Globus pallidus (tissue), 1 donor: ENCODE results near the gene TTBK2.
"Not testable (repeated sequence)": the region's sequence is repeated elsewhere in the genome, so short reads cannot be mapped to it uniquely, and the experiment has no call there.

Experiments used
- DNase-seq: peaks from one replicate; pipeline ENCODE4 v3.0.0-alpha.2; 2015; ENCODE audit warnings: low spot score

The TTBK2 gene

DNA sequence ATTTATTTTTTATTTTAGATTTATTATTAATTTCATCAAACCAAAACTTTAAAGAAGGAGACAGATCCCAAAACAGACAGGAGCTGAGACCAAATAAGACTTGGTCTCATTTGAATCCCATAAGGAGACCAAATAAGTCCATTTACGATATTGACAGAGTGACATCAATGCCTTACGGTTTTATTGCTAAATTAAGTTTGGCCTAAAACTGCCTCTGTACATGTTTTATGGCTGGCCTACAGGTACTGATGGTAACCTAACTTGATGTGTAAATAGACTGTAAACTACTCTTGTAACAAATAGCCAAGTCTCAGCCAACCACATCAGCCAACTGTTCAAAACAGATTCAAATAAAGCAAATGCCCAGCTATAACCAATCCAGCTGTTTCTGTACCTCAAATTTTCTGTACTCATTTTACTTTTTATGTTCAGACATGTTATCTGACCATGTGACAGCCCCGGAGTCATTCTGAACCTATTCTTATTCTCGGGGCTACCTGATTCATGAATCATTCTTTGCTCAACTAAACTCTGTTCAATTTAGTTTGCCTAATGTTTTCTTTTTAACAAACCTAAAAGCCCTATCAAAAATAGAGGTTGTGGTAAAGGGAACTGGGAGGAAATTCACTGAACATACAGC is 94.2 kb downstream of the TTBK2 start:
- DNase-seq, result no peak

DNA sequence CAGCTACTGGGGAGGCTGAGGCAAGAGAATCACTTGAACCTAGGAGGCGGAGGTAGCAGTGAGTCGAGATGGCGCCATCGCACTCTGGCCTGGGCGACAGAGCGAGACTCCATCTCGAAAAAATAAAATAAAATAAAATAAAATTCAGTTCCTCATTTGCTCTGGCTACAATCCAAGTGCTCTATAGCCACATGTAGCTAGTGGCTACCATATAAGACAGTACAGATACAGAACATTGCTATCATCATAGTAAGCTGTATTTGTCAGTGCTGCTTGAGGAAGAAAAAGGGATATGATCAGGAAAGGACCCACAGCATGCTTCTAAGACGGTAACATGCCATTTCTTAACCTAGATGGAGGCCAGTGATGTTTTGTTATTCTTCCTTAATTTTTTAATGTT is 95.0 kb downstream of the TTBK2 start:
- no peak for DNase-seq

DNA sequence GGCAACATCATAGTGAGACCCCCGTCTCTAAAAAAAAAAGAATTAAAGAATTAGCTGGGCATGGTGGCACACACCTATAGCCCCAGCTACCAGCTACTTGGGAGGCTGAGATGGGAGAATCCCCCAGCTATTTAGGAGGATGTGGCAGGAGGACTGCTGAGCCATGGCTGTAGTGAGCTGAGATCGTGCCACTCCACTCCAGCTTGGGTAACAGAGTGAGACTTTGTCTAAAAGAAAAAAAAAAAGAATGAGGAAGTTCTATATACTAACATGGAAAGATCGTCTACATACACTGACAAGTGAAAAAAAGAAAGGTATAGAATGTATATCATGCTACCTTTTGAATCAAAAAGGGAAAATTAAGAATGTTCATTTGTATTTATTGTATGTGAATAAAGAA is 99.8 kb downstream of the TTBK2 start:
- DNase-seq, result no peak

DNA sequence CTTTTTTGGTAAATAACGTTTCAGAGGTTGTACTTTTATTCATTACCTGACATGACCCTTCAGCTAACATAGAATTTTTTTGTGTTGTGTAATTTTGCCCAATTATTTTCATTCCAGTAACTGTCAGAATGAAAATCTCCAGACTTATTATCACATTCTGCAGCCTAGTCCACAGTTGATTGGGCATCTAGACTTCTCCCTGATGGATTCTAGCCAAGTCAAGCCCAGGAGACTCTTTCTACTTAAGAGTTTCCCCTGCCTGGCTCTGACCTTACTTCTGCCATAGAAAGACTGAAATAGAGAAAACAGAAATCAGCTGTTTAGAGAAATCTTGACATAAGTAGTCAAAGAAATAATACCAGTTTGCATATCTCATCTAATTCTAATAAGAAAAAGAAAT is 100.8 kb downstream of the TTBK2 start:
- no peak for DNase-seq

DNA sequence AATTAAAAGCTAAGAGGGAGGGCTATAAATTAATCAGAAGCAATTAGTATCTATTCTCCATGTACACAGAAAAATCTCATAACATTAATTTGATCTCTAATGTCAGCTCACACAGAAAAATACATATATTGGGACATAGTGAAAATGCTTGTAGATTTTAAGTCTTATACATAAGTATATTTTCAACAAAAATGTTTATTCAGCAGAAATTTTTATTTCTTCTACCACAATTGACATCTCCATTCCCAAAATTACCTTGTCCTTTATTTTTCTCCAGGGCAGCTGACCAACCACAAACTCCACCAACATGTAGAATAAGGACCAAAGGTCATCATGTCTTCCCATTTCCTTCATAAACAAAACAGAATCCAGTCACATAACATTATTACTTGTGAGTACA is 109.1 kb downstream of the TTBK2 start:
- DNase-seq, result no peak

DNA sequence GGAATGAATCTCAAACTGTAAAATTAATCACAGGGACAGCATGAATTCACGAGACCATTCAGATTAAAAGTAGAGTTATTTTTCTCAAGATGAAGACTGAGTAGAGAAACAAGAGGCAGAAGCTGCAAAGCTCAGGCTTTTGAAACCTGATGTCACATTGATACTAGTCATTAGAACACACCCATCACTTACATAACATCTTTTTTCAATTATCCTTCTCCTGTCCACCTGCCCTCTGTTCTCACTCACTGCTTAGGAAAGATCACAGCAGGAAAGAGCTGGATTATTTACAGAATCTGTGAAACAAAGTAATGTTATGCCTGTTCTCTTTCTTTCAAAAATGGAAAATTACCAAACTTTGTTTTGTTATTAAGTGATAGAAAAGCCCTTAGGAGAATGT is 111.7 kb downstream of the TTBK2 start:
- no peak for DNase-seq

DNA sequence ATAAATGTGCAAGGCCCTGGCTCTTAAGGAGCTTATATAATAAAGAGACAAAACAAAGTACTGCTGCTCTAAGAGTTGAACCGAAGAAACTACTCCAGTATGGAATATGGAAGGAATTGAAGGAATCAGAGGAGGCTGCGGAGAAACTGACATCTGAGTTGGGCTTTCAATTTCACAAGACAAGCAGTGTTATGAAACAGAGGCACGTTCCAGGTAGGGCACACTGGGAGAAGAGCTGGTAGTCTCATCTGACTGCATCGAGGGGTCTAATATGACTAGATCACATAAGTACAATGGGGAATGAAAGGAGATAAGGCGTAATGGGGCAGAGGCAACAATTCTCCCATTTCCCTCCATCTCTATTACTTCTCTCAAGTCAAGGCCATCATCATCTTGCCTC is 115.3 kb downstream of the TTBK2 start:
- DNase-seq, result no peak

DNA sequence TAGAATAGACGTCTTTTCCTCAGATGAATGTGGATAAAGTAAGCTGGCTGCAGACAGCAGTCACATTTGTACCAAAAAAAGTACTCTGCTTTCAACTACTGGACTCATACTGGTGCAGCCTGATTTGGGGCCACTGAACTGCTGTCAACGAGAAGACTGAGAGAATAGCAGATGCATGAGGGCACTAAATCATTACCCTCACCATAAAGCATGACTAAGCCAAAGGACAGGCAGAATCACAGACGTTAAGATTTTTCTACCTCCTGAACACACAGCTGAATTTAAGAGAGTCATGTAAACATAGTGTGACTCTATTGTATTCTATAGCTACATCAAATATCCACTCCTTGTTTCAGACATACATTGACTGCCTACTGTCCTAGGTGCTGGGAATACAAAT is 115.8 kb downstream of the TTBK2 start:
- no peak for DNase-seq

DNA sequence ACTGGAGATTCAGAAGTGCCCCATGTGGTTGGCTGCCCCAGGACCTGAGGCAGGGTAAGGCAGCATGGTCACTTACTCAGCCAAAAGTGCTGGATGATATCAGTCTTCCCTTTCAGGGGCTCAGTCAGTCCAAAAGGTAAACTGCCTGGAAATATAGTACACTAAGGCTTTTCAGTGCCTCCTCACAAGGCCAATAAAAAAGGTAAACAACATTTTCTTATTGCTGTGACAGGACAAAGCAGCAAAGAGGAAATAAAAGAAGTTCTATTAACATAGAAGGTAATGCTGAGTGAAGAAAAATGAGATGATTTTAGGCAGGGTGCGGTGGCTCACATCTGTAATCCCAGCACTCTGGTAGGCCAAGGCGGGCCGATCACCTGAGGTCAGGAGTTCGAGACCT is 117.1 kb downstream of the TTBK2 start:
- no peak for DNase-seq

DNA sequence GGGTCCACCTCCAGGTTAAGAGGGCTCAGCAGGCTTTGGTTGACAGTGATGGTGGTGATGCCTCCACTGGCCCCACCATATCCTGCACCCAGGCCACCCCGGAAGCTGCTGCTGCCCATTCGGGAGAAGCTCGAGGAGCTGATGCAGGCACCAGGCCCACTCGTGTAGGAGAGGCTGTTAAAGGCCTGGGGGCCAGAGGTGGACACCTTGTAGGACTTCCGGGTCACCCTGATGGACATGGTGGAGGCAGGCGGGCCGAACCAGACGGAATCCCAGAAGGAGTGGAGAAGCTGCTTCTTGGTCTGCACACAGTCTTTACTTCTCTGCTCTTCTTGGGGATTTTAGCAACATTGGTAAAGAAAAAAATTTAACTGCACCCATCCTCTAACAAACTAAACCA is 118.4 kb downstream of the TTBK2 start:
- DNase-seq, result no peak

DNA sequence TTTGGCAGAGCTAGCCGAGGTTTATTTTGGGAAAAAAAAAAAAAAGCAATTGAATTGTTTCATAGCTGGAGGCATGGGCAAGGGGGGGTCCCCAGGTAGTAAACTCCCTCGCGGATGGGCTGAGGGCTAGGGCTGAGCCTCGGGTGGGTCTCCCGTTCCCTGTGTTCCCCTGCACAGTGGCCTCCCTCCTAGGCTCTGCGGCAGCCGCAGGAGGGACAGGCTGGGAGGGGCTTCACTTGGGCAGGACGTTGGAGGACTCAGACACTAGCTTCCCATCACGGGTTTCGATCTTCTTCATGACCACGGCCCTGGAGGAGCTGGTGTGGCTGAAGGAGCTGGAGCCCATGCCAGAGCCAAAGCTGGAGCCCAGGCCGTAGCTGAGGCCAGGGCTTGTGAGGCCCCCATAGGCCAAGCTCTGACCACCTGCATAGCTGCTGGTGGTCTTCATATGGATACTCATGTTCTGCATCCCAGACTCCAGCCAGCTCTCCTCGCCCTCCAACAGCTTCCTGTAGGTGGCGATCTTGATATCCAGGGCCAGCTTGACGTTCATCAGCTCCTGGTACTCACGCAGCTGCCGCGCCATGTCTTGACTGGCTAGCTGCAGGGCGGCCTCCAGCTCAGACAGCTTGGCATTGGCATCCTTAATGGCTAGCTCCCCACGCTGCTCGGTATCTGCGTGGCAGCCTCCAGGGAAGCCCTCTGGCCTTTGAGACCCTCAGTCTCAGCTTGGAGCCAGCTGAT is 119.7 kb downstream of the TTBK2 start:
- no peak for DNase-seq

DNA sequence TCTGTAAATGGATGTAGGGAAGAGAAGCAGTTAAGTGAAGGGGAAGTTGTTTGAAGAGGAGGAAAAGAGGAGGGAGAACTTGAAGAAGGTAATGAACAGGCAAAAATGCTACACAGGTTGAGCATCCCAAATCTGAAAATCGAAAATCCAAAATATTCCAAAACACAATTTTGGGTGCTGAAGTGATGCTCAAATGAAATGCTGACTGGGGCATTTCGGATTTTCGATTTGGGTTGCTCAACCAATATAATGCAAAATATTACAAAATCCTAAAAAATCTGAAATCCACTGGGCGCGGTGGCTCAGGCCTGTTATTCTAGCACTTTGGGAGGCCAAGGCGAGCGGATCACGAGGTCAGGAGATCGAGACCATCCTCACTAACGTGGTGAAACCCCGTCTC is 121.8 kb downstream of the TTBK2 start:
- DNase-seq, result no peak

DNA sequence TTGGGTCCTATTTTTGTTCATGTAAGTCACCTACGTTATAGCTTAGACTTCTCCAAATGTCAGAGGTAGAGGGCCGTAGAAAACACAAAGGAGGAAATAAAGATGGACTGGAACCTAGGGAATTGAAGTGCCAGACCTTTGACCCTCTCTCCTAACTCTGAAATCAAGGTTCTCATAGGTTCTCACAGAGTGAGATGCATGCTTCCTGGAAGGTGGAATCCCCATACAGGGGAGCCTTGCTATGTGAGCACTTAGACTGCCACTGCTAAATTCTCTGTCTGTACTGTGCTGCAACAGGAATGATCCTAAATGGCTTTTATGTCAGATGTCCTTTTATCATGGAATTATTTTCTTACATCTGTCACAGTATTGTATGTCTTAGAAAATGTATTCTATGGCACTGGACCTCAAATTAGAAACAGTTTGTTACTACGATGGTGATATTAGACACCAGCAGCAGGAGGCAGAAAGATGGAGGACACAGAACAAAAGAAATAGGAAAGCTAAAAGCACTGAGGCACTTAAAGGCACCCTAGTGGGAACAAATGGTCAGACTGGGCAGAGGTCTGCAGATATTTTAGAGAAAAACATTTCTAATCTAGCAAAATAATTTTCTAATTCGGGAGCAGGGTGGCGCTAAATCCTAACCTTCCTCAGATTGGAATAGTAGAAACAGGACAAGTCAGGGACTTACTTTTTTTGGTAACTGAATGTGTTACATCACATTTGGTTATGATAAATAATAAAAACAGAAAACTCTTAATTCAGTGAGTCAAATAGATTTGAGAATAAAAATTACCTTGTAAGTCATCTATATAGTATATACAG is 123.4 kb downstream of the TTBK2 start:
- DNase-seq, result no peak

DNA sequence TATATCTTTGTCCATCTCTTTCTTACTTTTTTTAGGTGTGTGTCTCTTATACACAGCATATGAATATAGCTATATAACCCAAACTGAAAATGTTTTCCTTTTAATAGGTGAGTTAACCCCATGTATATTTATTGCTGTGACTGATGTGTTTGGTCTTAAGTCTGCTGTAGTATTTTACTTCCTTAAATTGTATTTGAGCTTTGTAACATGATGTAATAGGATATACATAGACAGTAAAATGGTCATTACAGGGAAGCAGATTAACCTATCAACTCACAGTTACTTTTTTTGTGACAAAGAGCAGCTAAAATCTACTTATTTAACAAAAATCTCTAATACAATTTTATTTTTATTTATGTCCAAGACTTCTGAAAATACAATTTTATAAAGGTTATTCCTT is 131.9 kb downstream of the TTBK2 start:
- DNase-seq, result no peak

DNA sequence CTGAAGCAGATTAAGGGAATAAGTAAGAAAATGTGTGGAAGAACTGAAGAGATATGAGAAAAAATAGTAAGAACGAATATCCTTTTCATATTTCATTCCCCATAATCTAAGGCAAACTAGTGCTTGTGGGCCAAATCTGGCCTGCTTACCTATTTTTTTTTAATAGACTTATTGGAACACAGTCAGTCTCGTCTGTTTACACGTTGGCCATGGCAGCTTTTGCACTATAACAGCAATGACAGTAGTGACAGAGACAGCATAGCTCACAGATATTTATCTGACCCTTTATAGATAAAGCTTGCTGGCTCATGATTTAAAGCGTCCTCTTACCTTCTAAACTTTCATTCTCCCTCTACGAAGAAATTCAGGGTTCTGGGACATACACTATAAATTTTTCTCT is 133.6 kb downstream of the TTBK2 start:
- DNase-seq, result no peak

DNA sequence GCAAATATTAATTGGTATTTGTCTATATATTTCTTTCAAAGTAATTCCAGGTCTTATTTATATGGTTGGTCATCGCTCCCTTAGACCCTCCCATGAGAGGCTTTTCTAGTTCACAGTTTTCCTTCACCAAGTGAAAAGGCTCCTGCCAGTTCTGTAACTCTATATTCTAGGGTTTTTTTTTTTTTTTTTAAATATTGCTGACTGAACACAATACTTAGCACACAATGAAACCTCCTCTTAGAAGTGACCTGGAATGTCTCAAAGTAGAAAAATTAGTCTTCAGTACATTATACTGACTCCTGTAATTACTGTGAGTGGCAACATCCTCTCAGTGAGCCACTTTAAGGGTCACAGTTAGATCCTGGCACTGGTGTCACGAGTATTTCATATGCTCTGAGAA is 135.0 kb downstream of the TTBK2 start:
- DNase-seq, result no peak

DNA sequence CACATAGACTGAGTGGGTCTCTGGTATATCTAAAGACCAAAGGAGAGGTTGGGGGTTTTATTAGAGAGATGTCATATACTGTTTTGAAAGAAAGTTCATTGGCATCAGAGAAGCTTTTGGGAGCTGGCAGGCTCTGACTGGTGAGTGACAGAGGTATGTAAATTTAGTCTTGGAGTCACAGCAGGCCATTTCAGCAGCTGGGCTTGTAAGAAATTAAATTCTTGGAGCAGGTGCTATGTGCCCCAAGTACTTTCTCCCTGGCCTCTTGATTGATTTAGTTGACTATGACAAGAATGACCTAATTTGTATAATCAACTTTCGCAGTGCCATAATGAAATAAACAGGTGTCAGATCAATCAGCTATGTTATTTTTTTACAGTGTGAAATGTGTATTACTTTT is 135.9 kb downstream of the TTBK2 start:
- no peak for DNase-seq

DNA sequence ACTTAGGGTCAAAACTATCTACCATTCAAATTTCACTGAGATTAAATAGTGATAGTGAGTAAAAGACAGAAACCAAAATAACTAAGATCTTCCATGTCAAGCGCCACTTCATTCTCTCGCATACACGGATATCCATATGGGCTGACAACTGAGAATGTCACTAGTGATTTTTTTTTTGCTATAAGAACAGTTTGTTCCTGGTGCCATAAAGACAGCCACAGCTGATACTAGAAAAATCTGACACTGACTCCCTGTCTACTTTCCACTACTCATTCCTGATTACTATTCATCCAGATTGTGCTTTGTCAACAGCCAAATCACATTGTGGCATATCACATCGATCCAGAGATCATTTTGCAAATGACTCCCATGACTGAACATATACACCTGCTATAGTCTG is 137.9 kb downstream of the TTBK2 start:
- DNase-seq, result no peak

DNA sequence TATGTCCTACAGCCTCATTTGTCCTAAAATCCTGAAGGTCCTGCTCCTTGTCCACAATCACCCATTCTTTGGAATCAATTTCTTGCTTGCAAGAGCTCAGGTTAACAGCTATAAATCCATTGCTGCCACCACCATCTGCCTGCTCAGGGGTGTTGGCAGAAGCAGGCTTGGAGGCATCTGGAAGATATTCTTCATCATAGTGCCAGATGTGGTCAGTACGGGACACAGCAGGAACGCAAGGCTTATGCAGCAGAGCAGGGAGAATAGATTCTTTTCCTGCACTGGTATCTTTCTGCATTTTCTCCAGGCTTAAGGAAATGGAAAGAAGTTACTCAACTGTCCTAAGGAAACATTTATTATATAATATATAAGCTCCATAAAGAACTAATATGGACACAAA is 145.2 kb downstream of the TTBK2 start:
- DNase-seq, result no peak

DNA sequence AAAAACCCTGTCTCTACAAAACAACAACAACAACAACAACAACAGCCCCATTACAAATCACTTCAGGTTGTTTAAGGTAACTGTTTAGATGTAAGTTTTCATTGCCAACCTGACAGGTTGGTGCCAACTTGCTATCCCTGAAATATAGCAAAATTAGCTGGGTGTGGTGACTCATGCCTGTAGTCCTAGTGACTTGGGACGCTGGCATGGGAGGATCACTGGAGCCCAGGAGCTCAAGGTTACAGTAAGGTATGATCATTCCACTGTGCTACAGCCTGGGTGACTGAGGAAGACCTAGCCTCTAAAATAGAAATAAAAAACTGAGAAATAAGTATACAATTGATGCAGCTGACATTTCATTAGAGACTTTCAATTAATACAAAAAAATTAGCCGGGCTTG is 147.7 kb downstream of the TTBK2 start:
- no peak for DNase-seq

DNA sequence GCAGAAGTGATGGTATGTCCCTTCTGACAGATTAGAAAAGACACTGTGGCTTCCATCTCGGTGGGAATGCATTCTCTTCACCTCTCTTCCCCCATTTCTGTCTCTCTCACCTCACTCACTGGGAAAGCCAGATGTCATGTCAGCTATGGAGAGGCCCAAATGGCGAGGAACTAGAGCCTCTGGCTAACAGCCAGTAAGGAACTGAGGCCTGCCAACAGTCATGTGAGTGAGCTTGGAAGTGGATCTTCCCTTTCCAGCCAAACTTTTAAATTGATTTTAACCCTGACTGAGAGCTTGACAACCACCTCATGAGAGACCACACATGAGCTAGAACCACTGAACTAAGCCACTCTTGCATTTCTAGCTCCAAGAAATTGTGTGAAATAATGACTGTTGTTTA is 148.4 kb downstream of the TTBK2 start:
- DNase-seq, result peak; percentile 6

DNA sequence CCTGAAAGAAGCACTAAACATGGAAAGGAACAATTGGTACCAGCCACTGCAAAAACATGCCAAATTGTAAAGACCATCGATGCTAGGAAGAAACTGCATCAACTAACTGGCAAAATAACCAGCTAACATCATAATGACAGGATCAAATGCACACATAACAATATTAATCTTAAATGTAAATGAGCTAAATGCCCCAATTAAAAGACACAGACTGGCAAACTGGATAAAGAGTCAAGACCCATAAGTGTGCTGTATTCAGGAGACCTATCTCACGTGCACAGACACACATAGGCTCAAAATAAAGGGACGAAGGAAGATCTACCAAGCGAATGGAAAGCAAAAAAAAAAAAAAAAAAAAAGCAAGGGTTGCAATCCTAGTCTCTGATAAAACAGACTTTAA is 154.5 kb downstream of the TTBK2 start:
- DNase-seq, result not testable (repeated sequence)

DNA sequence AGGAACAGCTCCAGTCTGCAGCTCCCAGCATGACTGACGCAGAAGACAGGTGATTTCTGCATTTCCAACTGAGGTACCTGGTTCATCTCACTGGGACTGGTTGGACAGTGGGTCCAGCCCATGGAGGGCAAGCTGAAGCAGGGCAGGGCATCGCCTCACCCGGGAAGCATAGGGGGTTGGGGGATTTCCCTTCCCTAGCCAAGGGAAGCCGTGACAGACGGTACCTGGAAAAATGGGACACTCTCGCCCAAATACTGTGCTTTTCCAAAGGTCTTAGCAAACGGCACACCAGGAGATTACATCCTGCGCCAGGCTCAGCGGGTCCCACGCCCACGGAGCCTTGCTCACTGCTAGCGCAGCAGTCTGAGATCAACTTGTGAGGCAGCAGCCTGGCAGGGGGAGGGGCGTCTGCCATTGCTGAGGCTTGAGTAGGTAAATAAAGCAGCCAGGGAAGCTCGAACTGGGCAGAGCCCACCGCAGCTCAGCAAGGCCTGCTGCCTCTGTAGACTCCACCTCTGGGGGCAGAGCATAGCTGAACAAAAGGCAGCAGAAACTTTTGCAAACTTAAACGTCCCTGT is 156.3 kb downstream of the TTBK2 start:
- not testable (repeated sequence) for DNase-seq
